HepG2 (cell line): ENCODE measurements around the gene NAB2. TPM values are rescaled to one million over a fixed set of nuclear protein-coding genes. Genes with fewer than 3 reads are reported as not detected.

Source experiments
- AFF4 ChIP-seq: sonication (generic); formaldehyde crosslinking; IDR thresholded peaks from 2 replicates; pipeline ENCODE4 v1.4.0; 2020; ENCODE audit warnings: missing genetic modification reagents
- ARID2 ChIP-seq: sonication (generic); formaldehyde crosslinking; IDR thresholded peaks from 2 replicates; pipeline ENCODE4 v1.8.1; 2022; ENCODE audit warnings: mild to moderate bottlenecking, missing genetic modification reagents, borderline replicate concordance
- ATRX ChIP-seq: sonication (generic); formaldehyde crosslinking; IDR thresholded peaks from 2 replicates; pipeline ENCODE4 v1.4.0; 2020; ENCODE audit warnings: missing genetic modification reagents, borderline replicate concordance
- CAMTA2 ChIP-seq: sonication (generic); formaldehyde crosslinking; IDR thresholded peaks from 2 replicates; pipeline ENCODE4 v1.4.0; 2020; ENCODE audit warnings: mild to moderate bottlenecking, missing genetic modification reagents, borderline replicate concordance
- CREB1 ChIP-seq, 2 experiments: fragments of 450-650 bp in 1 of 2; IDR thresholded peaks; 2 replicates each; pipeline ENCODE4 v1.6.1; 2016 to 2017; ENCODE audit warnings: control low read depth in 1 of 2, mild to moderate bottlenecking in 1 of 2, missing compliant biosample characterization in 1 of 2, missing genetic modification characterization in 1 of 2
- HOXA3 ChIP-seq: sonication (generic); formaldehyde crosslinking; IDR thresholded peaks from 2 replicates; pipeline ENCODE4 v1.5.0; 2020; ENCODE audit warnings: missing genetic modification reagents
- SP2 ChIP-seq: sonication (generic); formaldehyde crosslinking; IDR thresholded peaks from 2 replicates; pipeline ENCODE4 v1.5.1; 2020; ENCODE audit warnings: mild to moderate bottlenecking, missing genetic modification reagents
- ZNF12 ChIP-seq: sonication (generic); formaldehyde crosslinking; IDR thresholded peaks from 2 replicates; pipeline ENCODE4 v1.5.0; 2020; ENCODE audit warnings: missing genetic modification reagents
- ZNF280B ChIP-seq: sonication (generic); formaldehyde crosslinking; IDR thresholded peaks from 2 replicates; pipeline ENCODE4 v1.5.0; 2020; ENCODE audit warnings: missing genetic modification reagents, mild to moderate bottlenecking, borderline replicate concordance
- ZNF660 ChIP-seq: sonication (generic); formaldehyde crosslinking; IDR thresholded peaks from 2 replicates; pipeline ENCODE4 v1.5.1; 2020; ENCODE audit warnings: mild to moderate bottlenecking, low read depth, missing genetic modification reagents, borderline replicate concordance
- polyA plus RNA-seq, 8 experiments: library from polyadenylated mRNA; depleted of rRNA in 3 of 8; stranded (reverse) in 7 of 8; unstranded in 1 of 8; fragments of >200 nt; fragmentation: Illumina TruSeq in 4 of 8; extraction: Trizol in 4 of 8; gene quantifications; 2 replicates each; pipeline versions ENCODE4 v1.2.1 to v1.2.3, GENCODE V29; 2011 to 2016; ENCODE audit warnings: low read depth in 4 of 8, missing spikeins in 1 of 8, mixed read lengths in 1 of 8; ENCODE audit not compliant: insufficient read depth in 1 of 8
- total RNA-seq, 5 experiments: library from RNA; depleted of rRNA; stranded (reverse); fragments of >200 nt; fragmentation: Illumina TruSeq; extraction: Trizol; gene quantifications; 2 replicates each; pipeline ENCODE4 v1.2.3, GENCODE V29; 2016; ENCODE audit warnings: low read depth in 1 of 5
- TF ChIP-seq, protein P1 (sequence below): sonication (generic); formaldehyde crosslinking; IDR thresholded peaks from 2 replicates; pipeline ENCODE4 v1.4.0; 2020; ENCODE audit warnings: missing genetic modification reagents, borderline replicate concordance
- TF ChIP-seq, protein P2 (sequence below): sonication (generic); formaldehyde crosslinking; IDR thresholded peaks from 2 replicates; pipeline ENCODE4 v1.8.1; 2023; ENCODE audit warnings: mild to moderate bottlenecking, inconsistent platforms, moderate library complexity, missing genetic modification reagents, borderline replicate concordance
- TF ChIP-seq, protein P3 (sequence below): sonication (generic); formaldehyde crosslinking; IDR thresholded peaks from 2 replicates; pipeline ENCODE4 v1.8.0; 2022; ENCODE audit warnings: missing genetic modification reagents, low read depth, mild to moderate bottlenecking, borderline replicate concordance
- TF ChIP-seq, protein P4 (sequence below): sonication (generic); formaldehyde crosslinking; IDR thresholded peaks from 2 replicates; pipeline ENCODE4 v1.8.1; 2023; ENCODE audit warnings: mild to moderate bottlenecking, missing genetic modification reagents, borderline replicate concordance

NAB2 gene
- total and polyA plus RNA-seq, 2 of the 13 experiments (the other 11 are each of a cell fraction or from before 2014, with no cell fraction given) = 11.7 to 12.9 TPM

- TF ChIP-seq, protein P1, sequence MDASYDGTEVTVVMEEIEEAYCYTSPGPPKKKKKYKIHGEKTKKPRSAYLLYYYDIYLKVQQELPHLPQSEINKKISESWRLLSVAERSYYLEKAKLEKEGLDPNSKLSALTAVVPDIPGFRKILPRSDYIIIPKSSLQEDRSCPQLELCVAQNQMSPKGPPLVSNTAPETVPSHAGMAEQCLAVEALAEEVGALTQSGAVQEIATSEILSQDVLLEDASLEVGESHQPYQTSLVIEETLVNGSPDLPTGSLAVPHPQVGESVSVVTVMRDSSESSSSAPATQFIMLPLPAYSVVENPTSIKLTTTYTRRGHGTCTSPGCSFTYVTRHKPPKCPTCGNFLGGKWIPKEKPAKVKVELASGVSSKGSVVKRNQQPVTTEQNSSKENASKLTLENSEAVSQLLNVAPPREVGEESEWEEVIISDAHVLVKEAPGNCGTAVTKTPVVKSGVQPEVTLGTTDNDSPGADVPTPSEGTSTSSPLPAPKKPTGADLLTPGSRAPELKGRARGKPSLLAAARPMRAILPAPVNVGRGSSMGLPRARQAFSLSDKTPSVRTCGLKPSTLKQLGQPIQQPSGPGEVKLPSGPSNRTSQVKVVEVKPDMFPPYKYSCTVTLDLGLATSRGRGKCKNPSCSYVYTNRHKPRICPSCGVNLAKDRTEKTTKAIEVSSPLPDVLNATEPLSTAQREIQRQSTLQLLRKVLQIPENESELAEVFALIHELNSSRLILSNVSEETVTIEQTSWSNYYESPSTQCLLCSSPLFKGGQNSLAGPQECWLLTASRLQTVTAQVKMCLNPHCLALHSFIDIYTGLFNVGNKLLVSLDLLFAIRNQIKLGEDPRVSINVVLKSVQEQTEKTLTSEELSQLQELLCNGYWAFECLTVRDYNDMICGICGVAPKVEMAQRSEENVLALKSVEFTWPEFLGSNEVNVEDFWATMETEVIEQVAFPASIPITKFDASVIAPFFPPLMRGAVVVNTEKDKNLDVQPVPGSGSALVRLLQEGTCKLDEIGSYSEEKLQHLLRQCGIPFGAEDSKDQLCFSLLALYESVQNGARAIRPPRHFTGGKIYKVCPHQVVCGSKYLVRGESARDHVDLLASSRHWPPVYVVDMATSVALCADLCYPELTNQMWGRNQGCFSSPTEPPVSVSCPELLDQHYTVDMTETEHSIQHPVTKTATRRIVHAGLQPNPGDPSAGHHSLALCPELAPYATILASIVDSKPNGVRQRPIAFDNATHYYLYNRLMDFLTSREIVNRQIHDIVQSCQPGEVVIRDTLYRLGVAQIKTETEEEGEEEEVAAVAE (CRISPR knock-in tag) = 0 out of 2 replicates have a peak, but pooled peaks have one; percentile 46
- TF ChIP-seq CREB1 (IDR thresholded peaks at IDR 0.05) = peak; percentile 79
- peak; percentile 91 for TF ChIP-seq CREB1 (CRISPR knock-in tag; IDR thresholded peaks at IDR 0.05)
- no peak for TF ChIP-seq AFF4 (CRISPR knock-in tag)
- TF ChIP-seq SP2 (CRISPR knock-in tag) = peak; percentile 97
- TF ChIP-seq ZNF12 (CRISPR knock-in tag) = no peak
- TF ChIP-seq HOXA3 (CRISPR knock-in tag) = peak; percentile 74; the same call in 1 of the 2 replicates
- no peak for TF ChIP-seq ZNF660 (CRISPR knock-in tag)
- TF ChIP-seq ZNF280B (CRISPR knock-in tag) = 0 out of 2 replicates have a peak, but pooled peaks have one; percentile 77
- TF ChIP-seq ARID2 (CRISPR knock-in tag) = no peak
- TF ChIP-seq, protein P2, sequence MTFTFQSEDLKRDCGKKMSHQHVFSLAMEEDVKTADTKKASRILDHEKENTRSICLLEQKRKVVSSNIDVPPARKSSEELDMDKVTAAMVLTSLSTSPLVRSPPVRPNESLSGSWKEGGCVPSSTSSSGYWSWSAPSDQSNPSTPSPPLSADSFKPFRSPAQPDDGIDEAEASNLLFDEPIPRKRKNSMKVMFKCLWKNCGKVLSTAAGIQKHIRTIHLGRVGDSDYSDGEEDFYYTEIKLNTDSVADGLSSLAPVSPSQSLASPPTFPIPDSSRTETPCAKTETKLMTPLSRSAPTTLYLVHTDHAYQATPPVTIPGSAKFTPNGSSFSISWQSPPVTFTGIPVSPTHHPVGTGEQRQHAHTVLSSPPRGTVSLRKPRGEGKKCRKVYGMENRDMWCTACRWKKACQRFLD (CRISPR knock-in tag) = no peak; the same call in 1 of the 2 replicates
- no peak for TF ChIP-seq CAMTA2
- no peak for TF ChIP-seq ATRX (CRISPR knock-in tag)
- TF ChIP-seq, protein P3, sequence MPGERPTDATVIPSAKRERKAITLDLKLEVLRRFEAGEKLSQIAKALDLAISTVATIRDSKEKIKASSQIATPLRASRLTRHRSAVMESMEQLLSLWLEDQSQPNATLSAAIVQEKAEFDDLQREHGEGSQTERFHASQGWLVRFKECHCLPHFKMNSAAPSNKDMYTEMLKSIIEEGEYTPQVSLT = no peak
- TF ChIP-seq, protein P4, sequence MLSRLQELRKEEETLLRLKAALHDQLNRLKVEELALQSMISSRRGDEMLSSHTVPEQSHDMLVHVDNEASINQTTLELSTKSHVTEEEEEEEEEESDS (CRISPR knock-in tag) = no peak
These were observed 10.2 kb upstream of the NAB2 start, which contains the start of gene NEMP1 (continued) for GRCh38 chr12:57078519-57079404.
